ENCODE results near the gene RNF141. TPM values are rescaled to one million over a fixed set of nuclear protein-coding genes. Genes with fewer than 3 reads are reported as not detected.

The RNF141 gene
- total and polyA plus RNA-seq, 2 of the 13 experiments (the other 11 are each of a cell fraction or from before 2014, with no cell fraction given), result 9.3 to 22.4 TPM

DNA sequence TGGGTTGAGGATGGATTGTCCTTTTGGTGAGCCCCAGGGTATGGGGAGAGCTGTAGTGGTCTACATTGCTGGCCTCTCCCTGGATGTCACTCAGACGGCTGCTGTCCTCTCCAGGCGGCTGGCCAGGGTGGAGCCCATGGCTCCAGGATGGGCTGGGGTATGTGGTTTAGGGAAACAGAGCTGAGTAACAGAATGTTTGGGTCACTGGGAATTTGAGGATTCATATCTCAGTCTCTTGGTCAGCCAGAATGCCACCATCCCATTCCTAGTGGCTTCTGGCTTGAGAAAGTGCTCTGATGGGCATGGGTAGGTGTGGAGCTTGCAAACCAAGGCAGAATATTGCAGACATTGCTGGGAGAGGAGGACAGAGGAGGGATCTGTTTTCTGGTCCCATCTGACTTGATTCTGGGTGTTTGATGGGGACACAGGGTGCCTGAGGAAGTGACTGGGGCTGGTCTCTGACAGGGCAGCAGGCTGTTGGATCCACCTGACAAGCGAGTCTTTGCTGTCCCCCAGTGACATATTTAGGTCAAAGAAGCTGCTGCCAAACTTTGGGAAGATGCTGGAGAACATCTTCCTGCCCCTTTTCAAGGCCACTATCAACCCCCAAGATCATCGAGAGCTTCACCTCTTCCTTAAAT is 44.6 kb downstream of the RNF141 start:
- Histone ChIP-seq H3K36me3 (replicated peaks in 1 of 2; ENCODE audit: control insufficient read depth in 1 of 2, insufficient read depth in 2 of 2, low read length in 2 of 2) (no peaks in the 10 kb centered on the region), H3K27ac (ENCODE audit: extremely low read length, insufficient read depth, low read length) (no peak overlapping the region), H3K9me3 (ENCODE audit: low read length) (no peaks in the 10 kb centered on the region), H4K20me1 (ENCODE audit: insufficient read depth, low read length) (no peaks in the 10 kb centered on the region), H3K79me2 (ENCODE audit: insufficient read depth, low read length) (no peaks in the 10 kb centered on the region), H2AFZ (ENCODE audit: low read length) (no peak overlapping the region), H3K4me2 (ENCODE audit: low read depth, low read length) (no peak overlapping the region), H3K4me1 (ENCODE audit: insufficient read depth, low read length) (no peaks in the 10 kb centered on the region), H3K27me3 (ENCODE audit: control insufficient read depth in 1 of 2, insufficient read depth in 2 of 2, low read length in 2 of 2) (no peaks in the 10 kb centered on the region), H3K9ac (ENCODE audit: insufficient read depth, low read depth, low read length) (no peak overlapping the region), H3K4me3 (replicated peaks in 1 of 3; ENCODE audit: insufficient read depth in 1 of 3, low read depth in 2 of 3, low read length in 3 of 3) (no peak overlapping the region)
- CTCF ChIA-PET (ENCODE audit: low intra/inter-chr PET ratio, low total read pairs), result no interaction called here
- in situ Hi-C loops (cut with HindIII; ENCODE audit: extremely low pct_ligation_motif_present, low pct_unique_long_range_greater_than_20kb), result no loop called here
- BruUV-seq (replicated peaks), result no TSS peak
- DNase-seq (ENCODE audit: low spot score) (no peak), ATAC-seq (no peak), FAIRE-seq (no peak)
- 65% methylated on average over 2 of the region's 4 CpGs for WGBS (ENCODE audit: low lambda C conversion rate)
- TF ChIP-seq ZNF124 (CRISPR knock-in tag; IDR thresholded peaks at IDR 0.05), result no peak
- no peak for TF ChIP-seq DPF2 (CRISPR knock-in tag; IDR thresholded peaks at IDR 0.05; ENCODE audit: borderline replicate concordance, low read depth)
- no peak for TF ChIP-seq ZNF232 (CRISPR knock-in tag; IDR thresholded peaks at IDR 0.05; ENCODE audit: borderline replicate concordance)
- TF ChIP-seq ZNF772 (CRISPR knock-in tag; IDR thresholded peaks at IDR 0.05), result no peak
- TF ChIP-seq ZNF564 (CRISPR knock-in tag; IDR thresholded peaks at IDR 0.05), result no peak
- no peak for TF ChIP-seq ETV6 (CRISPR knock-in tag; conservative IDR thresholded peaks at IDR 0.05)
- TF ChIP-seq ZFP62 (CRISPR knock-in tag; IDR thresholded peaks at IDR 0.05), result no peak
- TF ChIP-seq NR3C1 (CRISPR knock-in tag; IDR thresholded peaks at IDR 0.05), result no peak
- TF ChIP-seq, protein P1, sequence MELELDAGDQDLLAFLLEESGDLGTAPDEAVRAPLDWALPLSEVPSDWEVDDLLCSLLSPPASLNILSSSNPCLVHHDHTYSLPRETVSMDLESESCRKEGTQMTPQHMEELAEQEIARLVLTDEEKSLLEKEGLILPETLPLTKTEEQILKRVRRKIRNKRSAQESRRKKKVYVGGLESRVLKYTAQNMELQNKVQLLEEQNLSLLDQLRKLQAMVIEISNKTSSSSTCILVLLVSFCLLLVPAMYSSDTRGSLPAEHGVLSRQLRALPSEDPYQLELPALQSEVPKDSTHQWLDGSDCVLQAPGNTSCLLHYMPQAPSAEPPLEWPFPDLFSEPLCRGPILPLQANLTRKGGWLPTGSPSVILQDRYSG (CRISPR knock-in tag; IDR thresholded peaks at IDR 0.05), result no peak
- TF ChIP-seq ISX (CRISPR knock-in tag; conservative IDR thresholded peaks at IDR 0.05), result no peak
- no peak for TF ChIP-seq ZBTB21 (CRISPR knock-in tag; IDR thresholded peaks at IDR 0.05)
- no peak for TF ChIP-seq ATF7 (IDR thresholded peaks at IDR 0.05)
- TF ChIP-seq ATF7 (CRISPR knock-in tag; IDR thresholded peaks at IDR 0.05), result no peak
- TF ChIP-seq, protein P2, sequence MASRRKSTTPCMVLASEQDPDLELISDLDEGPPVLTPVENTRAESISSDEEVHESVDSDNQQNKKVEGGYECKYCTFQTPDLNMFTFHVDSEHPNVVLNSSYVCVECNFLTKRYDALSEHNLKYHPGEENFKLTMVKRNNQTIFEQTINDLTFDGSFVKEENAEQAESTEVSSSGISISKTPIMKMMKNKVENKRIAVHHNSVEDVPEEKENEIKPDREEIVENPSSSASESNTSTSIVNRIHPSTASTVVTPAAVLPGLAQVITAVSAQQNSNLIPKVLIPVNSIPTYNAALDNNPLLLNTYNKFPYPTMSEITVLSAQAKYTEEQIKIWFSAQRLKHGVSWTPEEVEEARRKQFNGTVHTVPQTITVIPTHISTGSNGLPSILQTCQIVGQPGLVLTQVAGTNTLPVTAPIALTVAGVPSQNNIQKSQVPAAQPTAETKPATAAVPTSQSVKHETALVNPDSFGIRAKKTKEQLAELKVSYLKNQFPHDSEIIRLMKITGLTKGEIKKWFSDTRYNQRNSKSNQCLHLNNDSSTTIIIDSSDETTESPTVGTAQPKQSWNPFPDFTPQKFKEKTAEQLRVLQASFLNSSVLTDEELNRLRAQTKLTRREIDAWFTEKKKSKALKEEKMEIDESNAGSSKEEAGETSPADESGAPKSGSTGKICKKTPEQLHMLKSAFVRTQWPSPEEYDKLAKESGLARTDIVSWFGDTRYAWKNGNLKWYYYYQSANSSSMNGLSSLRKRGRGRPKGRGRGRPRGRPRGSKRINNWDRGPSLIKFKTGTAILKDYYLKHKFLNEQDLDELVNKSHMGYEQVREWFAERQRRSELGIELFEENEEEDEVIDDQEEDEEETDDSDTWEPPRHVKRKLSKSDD (CRISPR knock-in tag; IDR thresholded peaks at IDR 0.05; ENCODE audit: low read depth), result no peak
- TF ChIP-seq, protein P3, sequence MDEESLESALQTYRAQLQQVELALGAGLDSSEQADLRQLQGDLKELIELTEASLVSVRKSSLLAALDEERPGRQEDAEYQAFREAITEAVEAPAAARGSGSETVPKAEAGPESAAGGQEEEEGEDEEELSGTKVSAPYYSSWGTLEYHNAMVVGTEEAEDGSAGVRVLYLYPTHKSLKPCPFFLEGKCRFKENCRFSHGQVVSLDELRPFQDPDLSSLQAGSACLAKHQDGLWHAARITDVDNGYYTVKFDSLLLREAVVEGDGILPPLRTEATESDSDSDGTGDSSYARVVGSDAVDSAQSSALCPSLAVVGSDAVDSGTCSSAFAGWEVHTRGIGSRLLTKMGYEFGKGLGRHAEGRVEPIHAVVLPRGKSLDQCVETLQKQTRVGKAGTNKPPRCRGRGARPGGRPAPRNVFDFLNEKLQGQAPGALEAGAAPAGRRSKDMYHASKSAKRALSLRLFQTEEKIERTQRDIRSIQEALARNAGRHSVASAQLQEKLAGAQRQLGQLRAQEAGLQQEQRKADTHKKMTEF (CRISPR knock-in tag; IDR thresholded peaks at IDR 0.05), result no peak
- TF ChIP-seq GLI4 (CRISPR knock-in tag; IDR thresholded peaks at IDR 0.05; ENCODE audit: borderline replicate concordance), result no peak
- no peak for TF ChIP-seq IRX3 (CRISPR knock-in tag; IDR thresholded peaks at IDR 0.05; ENCODE audit: borderline replicate concordance, low read depth)
- no peak for TF ChIP-seq NONO (IDR thresholded peaks at IDR 0.05)
- no peak for TF ChIP-seq NONO (CRISPR knock-in tag; conservative IDR thresholded peaks at IDR 0.05)
- TF ChIP-seq SMC3 (IDR thresholded peaks at IDR 0.05; ENCODE audit: low read length), result no peak
- POLR2A ChIA-PET, result no interaction called here
- intact Hi-C loops (cut with micrococcal nuclease; ENCODE audit: unreplicated experiment), result no loop called here
